Measurements from ENCODE around the gene PSME3IP1.

Gene PSME3IP1

DNA sequence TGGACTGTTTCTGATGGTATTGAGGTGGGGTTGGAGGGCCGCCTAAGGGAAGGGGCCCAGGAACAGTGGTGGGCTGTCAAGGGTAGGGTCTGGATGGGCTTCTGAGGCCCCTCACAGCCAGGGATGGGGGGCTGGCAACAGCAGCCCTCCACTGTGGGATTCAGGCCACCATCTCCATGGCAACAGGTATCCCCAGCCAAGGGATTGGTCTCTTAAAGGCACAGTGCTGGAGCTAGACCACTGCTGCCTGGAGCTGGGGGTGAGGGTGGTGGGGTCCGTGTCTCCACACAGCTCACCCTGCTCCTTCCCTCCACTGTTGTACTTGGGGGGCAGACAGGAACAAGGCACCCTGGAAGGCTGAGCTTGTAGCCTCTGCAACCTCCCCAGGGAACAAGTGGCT is 41.8 kb downstream of the PSME3IP1 start:
- DNase-seq (ENCODE audit: low read depth) = no peak

DNA sequence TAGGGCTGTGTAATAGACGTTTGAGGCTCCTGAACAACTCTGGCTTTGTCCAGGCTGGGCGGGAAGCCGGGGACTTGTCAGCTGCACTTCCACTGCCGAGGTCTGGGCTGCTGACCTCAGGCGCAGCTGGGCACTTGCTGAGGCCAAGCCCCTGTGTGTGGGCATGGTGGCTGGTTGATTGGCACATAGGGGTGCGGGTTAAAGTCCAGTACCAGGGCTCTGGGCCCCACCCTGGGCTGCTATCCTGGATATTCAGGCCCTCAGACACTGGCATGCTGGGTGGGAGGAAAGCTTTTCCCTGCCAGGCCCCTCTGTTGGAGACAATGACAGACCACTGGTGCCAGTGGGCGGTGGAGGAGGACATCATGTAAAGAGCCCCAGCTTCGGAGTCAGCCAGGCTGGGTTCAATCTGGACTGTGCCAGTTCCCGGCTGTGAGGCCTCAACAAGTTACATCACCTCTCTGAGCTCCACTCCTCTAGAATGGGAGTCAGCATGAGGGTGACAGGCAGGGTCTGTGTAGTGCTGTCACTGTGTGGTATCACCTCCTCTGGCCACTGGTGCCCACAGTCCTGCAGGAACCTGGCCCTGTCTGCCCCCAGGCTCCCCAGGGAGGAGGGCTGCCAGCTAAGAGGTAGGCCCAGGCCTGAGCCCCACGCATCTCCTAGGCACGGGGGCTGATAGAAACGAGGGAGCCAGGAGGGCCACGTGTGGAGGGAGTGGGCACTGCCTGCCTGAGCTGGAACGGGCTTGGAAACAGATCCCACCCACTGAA is 42.5 kb downstream of the PSME3IP1 start:
- no peak for DNase-seq (ENCODE audit: low read depth)

DNA sequence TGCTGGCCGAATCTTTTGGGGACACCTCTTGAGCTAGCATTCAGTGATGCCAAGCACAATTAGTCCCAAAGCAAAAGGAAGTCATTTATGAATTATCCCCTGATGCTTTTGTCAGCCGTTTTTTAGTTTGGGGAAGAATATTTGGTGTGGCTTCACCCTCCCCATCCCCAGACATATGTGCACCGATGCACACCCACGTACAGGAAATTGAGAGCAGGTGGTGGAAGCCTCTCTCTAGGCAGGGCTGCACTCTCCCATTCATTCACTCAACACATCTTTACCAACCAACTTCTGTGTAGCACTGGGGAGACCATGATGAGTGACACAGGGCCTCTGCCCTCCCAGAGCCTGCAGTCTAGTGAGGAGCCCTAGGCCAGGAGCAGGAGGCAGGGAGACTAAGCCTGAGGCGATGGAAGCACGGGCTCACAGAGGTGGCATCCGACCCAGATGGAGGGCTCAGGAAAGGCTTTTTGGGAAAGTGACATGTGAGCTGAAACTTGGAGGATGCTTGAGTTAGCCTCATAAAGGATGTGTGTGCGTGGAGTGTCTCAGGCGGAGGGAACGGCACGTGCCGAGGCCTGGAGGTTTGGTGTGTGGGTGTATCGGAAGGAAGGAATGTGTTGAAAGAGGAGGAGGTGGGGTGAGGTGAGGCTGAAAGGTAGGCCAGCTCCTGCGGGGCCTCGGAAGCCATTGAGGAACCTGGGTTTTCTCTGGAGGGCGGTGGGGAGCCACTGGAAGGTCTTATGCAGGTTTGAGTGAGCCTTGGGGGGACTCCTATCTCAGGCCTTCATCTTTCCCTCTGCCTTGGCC is 43.8 kb downstream of the PSME3IP1 start:
- DNase-seq (ENCODE audit: low read depth) = no peak

DNA sequence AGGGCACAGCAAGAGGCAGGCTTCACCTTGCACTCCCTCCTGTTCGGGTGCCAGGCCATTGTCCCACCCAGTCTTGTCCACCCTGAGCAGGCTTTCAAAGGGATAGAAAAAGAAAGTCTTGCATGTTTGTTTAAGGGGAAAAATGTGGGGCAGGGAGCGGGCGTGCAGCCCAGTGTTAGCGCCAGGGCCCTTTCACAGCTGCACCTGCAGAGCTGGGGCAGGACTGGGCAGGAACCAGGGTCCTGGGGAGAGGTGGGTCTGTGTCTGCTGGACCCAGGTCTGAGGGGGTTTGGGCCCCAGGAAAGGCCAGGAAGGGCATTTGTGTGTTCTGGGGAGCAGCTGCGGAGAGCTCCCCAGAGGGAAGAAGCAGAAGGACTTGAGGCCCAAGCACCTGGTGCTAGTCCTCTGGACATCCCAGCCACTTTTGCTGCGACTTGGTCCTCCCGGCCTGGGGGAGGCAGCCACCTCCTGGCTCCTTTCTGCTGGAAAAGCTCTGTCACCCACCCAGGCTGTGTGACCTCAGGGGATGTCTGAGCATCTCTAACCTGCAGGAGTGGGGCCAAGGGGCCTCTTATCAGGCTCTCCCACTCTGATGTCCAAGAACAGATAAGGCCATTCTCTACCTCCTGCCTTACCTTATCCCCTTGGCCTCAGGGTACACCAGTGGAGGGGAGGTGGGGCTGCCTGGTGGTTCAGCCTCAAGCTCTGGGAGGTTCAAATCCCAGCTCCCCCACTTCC is 44.7 kb downstream of the PSME3IP1 start:
- DNase-seq (ENCODE audit: low read depth) = no peak

DNA sequence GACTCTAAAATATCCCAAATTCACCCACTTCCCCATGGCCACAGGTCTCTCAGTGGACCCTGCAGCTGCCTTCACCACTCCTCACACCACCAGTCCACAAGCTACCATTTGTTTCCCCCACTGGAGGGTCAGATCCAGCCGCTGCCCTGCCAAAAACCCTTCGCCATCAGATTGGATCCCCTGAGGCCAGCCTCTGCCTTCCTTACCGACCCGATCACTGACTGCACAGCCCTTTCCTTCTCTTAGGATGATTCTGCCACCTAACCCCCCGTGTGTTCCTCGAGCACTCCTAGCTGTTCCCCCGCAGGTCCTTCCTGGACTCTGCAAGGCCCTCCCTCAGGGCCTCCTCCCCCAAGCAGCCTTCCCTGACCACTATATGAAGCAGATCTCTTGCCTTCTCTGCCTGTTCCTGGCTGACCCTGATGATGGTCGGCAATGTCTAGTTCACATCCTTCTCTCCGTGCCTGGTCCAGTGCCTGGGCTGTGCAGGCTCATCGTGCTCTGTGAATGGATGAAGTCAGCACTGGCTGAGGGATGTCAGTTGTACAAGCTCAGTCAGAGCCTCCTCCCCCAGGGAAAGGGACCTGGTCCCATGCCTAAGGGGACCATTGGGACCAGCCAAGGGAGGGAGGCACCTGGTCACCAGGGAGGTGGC is 47.4 kb downstream of the PSME3IP1 start:
- no peak for DNase-seq (ENCODE audit: low read depth)

DNA sequence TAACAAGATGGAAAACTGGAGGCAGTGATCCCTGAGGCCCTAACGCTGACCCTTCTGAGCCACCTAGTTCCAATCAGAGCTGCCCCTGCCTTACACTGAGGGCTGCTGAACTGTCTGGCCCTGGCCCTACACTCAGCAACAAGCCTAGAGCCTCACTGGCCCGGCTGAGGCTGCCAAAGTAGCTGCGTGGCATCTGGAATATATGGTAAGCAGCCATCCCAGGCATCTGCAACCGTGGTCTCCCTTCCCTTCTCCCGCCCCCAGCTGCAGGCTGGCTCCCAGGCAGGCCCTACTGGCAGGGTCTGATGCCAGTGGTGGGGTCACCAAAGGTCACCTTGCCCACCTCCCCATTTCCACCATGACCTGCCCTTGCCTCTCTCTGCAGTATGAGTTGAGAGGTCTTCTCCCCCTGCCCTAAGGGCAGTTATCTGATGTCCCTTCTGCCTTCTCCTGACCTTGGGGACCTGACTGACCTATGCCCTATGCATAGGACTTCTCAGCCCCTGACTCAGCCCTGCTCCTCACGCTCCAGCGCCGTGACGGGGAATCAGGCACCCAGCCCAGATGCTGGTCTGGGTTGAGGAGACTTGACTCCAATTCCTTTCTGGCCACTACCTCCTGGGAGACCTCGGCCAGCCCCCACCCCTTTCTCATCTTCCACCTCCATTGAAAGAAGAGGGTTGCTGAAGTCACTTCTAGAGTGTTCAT is 48.1 kb downstream of the PSME3IP1 start:
- DNase-seq (ENCODE audit: low read depth) = no peak

DNA sequence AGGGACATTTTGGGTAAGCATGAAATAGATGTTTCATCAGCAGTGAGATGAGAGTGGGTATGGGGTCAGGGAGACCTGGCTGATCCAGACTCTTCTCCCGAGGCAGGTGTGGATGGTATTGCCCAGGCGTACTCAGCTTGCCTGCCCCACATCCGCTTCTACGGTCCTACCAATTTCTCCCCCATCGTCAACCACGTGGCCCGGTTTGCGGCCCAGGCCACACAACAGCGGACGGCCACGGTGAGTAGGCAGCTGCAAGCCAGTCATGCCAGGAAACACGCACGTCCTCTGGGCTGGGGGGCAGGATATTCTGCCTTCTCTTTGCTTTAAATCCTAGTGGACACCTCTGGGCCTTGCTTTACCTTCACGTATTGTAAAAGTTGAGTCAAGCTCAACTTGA is 48.8 kb downstream of the PSME3IP1 start:
- DNase-seq (ENCODE audit: low read depth) = no peak

DNA sequence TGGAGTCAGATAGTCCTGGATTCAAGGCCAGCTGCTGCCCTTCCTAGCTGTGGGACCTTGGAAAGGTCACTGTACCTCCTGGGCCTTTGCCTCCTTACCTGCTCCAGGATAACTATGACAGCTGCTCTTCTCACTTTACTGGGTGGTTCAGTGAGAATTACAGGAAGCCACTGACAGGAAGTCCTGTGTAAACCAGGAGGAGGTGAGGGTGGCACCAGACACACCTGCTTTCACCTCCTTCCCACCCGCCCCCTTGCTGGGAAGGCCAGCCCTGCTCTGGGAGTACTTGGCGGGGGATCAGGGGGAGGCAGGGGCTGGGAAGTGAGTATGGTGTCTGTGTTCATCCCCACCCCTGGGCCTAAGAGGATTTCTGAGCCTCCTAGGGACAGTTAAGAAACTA is 50.9 kb downstream of the PSME3IP1 start:
- DNase-seq (ENCODE audit: low read depth) = peak; percentile 28

DNA sequence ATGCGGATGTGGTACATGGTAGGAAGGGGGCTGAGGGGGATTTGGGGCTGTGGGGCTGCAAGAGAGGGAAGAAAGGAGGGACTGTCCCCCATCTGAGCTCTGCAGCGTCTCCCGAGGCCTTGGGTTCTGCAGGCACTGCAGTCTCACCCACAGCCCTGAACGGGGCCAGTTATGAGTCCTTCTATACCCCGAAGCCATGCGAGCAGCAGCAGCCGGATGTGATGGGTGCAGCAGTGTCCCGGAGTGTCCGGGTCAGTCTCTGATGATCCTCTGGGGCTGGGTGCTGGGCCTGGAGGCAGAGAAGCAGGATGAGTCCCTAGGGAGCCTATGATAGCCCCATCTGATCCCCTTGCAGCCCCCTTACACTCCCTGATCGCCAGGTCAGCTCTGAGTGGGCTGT is 52.0 kb downstream of the PSME3IP1 start:
- no peak for DNase-seq (ENCODE audit: low read depth)

DNA sequence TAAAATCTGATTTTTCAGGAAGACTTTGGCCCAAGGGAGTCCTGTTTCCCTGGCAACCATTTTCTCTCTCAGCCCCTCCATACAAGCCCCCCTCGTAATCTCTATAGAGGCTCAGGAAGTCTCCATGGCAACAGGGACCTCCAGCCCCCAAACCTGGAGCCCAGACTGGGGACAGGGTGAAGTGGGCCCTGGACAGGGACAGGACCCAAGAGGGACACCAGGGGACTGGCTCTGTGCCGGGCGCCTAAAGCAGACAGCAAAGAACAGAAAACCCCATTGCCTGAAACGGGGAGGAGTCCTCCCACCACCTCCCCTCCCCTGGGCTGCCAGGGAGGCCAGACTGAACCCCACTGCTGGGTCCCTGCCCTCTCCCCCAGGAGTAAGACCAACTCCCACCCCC is 52.8 kb downstream of the PSME3IP1 start:
- no peak for DNase-seq (ENCODE audit: low read depth)

DNA sequence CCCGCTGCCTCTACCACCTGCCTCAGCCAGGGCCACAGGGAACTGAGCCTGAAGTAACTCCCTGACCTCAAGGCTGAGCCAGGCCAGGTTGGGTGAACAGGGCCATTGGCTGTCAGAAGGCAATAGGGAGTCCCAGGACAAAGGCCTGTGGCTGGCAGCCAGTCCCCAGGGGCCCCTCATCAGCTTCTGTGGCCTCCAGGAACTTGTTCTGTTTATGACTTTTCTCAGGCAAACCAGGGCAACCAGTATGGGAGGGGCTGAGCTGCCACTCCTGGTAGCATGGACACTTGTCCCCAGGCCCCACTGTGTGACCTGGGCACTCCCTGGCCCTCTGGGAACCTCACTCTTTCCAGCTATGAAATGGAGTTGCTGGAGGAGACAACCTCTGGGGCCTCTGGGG is 53.4 kb downstream of the PSME3IP1 start:
- no peak for DNase-seq (ENCODE audit: low read depth)

DNA sequence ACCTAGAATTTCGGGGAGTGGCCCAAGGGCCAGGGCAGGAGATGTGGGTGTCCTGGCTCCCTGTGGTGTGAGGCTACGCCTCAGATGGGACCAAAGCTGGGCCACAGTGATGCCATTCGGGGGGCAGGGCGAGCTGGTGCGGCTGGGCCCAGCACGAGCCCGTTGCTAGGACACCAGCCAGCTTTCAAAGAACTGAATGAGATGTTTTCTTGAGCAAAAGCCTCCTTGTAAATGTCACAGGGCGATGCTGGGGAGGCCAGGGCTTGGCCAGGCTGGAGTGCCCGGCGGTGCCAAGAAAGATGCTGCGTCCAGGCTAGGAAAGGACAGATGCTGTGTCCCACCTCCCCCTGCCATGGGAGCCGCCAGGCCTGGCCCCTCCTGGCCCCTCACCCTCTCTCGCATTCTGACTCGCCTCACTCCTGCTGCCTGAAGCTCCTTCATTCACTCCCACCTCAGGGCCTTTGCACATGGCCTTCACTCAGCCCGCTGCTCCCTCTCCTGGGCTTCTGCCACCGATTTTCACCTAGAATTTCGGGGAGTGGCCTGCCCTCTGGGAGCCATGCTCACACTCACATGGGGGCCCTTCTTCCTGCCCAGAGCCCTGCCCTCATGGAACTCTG is 54.4 kb downstream of the PSME3IP1 start:
- no peak for DNase-seq (ENCODE audit: low read depth)

DNA sequence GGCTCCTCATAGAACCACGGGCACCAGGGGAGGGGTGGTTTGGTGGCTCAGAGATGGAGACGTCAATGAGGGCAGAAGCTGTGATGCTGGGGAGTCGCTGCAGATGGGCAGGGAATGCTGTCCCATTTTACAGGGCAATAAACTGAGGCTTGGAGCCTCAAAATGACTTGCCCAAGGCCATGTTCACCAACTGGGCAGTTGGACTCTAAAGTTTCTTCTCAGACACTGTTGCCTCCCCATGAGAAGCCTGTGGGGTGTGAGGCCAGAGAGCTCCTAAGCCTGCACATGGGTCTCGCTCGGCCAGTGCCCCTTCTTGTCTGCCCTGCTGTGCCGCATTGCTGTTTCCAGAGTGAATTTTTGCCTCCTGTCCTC is 54.9 kb downstream of the PSME3IP1 start:
- no peak for DNase-seq (ENCODE audit: low read depth)

DNA sequence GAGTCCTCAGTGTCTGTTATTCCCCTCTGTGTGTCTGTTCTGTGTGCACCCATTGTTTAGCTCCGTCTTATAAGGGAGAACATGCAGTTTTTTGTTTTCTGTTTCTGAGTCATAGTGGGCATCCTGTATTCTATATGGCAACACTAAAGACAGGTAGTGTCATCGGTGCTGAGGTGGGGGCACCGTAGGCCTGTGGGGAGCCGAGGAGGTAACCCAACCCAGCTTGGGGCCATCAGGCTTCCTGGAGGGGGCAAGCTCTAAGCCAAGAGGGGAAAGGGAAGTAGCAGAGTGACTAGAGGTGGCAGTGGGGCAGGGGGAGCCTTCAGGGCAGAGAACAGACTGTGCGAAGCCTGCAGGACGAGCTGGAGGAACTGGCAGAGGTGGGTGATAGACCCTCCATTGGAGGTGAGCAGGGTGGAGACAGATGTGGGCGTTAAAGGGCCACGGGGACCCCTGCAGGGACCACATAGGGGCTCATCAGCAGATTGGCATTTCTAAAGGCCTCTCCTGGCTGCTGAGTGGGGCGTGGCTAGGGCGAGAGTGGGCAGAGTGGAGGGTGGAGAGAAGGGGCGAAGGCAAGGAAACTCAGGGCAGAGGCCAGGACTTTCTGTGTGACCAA is 57.0 kb downstream of the PSME3IP1 start:
- DNase-seq (ENCODE audit: low read depth) = peak; percentile 24

DNA sequence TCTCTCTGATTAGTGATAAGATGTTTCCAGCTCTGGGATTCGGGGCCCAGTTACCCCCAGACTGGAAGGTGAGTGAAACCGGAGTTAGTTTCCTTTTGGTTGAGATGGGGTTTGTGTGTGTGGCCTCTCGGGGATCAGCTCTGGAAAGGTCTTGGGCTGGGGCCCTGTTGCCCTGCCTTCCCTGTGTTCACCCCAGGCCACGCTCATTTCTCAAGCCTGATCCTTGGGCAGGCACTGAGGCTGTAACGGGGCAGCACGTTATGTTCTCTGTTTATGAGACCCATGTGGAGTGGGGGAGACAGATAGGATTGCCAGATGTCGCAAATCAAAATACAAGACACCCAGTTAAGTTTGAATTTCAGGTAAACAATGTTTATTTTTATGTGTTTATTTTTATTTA is 58.0 kb downstream of the PSME3IP1 start:
- DNase-seq (ENCODE audit: low read depth) = no peak

DNA sequence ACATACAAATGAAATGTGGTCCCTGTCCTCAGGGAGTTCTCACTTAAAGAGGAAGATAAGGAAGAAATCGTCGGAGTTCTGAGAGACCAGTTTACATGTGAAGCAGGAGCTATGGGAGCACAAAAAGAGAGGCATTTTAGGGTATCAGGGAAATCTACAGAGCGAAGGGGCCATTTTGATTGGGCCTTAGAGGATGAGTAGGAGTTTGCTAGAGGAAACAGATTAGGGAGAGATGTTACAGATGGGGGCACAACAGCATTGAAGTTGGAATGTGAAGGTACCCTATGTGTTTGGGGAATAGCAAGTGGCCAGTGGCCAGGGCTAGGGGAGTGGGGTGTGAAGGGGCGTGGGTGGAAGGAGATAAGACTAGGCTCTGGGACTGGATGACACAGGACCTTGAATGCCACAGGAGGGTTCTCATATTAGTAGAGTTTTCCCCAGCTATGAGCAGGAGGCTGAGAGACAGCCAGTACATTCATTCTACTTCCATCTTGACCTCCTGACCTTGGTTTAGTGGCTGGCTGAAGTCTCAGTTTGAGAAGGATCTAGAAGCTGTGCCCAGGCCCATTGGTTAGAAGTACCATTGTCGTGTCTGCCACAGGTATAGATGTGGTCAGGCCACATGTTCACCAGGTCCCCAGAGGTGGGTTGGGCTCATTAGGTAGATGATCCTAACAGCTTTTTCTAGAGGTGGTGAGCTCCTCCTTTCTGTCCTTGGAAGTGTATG is 58.6 kb downstream of the PSME3IP1 start:
- DNase-seq (ENCODE audit: low read depth) = no peak

DNA sequence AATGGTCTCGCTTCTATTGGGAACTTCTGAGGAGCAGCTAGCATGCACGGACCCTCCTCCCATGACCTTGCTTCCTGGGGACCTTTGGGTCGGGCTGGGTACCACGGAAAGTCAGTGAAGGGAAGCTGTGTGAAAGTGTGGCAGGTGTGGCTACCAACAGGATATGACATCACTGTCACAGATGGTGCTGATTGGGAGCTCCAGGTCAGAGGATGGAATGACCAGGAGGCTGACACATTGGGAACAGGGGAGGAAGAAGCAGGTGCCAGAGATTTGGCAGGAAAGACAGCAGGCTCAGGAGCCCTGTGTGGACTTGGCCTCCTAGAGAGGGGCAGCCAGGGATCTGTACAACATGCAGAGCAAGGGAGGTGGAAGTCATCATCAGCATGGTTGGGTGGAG is 59.4 kb downstream of the PSME3IP1 start:
- no peak for DNase-seq (ENCODE audit: low read depth)

DNA sequence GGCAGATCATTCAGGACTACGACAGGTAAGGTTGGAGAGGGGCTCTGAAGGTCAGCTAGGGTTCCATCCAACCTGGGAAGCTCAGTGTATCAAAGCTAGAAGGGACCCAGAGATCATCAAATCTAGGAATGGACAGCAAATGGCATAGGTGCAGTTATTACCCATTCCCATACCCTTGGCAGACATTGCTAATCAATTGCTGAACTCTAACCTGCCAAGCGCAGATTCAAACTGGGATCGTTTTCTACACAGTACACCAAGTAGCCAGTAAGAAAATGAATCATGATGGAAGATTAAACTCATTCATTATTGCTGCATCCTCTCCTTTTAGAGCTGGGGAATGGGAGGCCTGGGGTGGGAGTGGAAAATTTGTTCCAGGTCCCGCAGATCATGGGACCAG is 59.9 kb downstream of the PSME3IP1 start:
- DNase-seq (ENCODE audit: low read depth) = no peak

DNA sequence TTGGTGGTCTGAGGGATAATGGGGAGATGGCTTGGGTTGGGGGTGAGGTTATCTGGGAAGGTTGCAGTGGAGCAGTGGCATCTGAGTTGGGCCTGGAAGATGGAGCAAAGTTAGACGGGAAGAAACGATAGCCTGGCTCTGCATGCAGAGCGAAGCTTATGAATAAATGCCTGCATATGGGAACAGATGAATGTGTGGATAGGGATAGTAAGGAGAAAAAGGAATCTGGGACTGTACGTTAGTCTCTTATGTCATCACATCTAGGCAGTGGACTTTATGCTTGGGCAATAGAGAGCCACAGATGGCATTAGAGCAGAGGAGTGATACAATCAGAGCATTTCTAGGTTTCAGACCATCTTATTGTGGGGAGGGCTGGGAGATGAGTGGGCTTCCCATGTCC is 60.5 kb downstream of the PSME3IP1 start:
- DNase-seq (ENCODE audit: low read depth) = no peak

DNA sequence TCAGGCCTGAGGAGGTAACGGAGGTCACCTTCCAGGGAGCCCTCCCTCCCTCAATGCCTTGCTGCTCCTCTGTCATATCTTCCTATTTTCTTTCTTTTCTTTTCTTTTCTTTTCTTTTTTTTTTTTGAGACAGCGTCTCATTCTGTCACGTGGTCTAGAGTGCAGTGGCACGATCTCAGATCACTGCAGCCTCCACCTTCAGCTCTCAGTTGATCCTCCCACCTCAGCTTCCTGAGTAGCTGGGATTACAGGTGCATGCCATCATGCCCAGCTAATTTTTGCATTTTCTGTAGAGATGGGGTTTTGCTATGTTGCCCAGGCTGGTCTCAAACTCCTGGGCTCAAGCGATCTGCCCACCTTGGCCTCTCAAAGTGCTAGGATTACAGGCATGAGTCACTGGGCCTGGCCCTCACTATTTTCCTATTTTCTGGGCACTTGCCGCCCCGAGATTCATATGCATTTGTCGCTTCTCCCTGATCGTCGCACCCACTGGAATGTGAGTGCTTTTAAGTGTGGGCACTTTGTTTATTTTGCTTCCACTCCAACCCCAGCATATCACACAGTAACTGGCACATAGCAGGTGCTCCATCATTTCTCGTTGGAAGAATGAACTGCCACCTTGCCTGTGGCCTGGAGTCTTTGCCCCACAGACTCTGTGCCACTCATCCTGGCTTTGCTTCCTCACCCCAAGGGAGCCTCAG is 61.7 kb downstream of the PSME3IP1 start:
- no peak for DNase-seq (ENCODE audit: low read depth)
